ENCODE data around the gene MAPK13. TPM values are rescaled to one million over a fixed set of nuclear protein-coding genes. Genes with fewer than 3 reads are reported as not detected.

Gene MAPK13
- total RNA-seq, 4 donors from 2014 or later = 1.4 to 8.4 (median 3.1) TPM

GRCh38 chr6:36120539-36120938 lies 9.8 kb upstream of the MAPK13 start:
- H3K27ac ChIP-seq = no peak overlapping the region
- WGBS, 2 donors (ENCODE audit: low coverage in 1 of 2) = 32 to 45% methylated on average over 3 to 9 of the region's 10 CpGs
- no peak for ATAC-seq

GRCh38 chr6:36120979-36121786 lies 9.1 kb upstream of the MAPK13 start:
- peaks cover 0 to 20% (median 5%) of the 10 kb centered on the region in 3 donors for H3K4me1 ChIP-seq
- H3K27me3 ChIP-seq = no peaks in the 10 kb centered on the region
- no peaks in the 10 kb centered on the region for H3K9me3 ChIP-seq
- TF ChIP-seq POLR2AphosphoS5 (IDR thresholded peaks at IDR 0.05) = peak; percentile 2
- TF ChIP-seq POLR2A (IDR thresholded peaks at IDR 0.05) = no peak
- no peak overlapping the region for H3K4me3 ChIP-seq
- WGBS, 2 donors (ENCODE audit: low coverage in 1 of 2) = 31 to 36% methylated on average over 6 to 10 of the region's 13 CpGs
- peak; percentile 35 for ATAC-seq
- H3K36me3 ChIP-seq = peaks cover 0 to 18% of the 10 kb centered on the region in 2 donors
- peak overlapping the region in 1 of 4 donors; percentile 8 for H3K27ac ChIP-seq

More at GRCh38 chr6:36120539-36120938, 9.8 kb upstream of the MAPK13 start:
- Histone ChIP-seq H3K4me3 (no peak overlapping the region), H3K36me3 (peaks cover 0 to 18% of the 10 kb centered on the region in 2 donors), H3K4me1 (peaks cover 0 to 20% (median 5%) of the 10 kb centered on the region in 3 donors), H3K27me3 (no peaks in the 10 kb centered on the region), H3K9me3 (no peaks in the 10 kb centered on the region)
- no peak for TF ChIP-seq POLR2AphosphoS5 (IDR thresholded peaks at IDR 0.05)
- TF ChIP-seq CTCF (IDR thresholded peaks at IDR 0.05) = no peak
- TF ChIP-seq POLR2A (IDR thresholded peaks at IDR 0.05) = no peak
- no peak for TF ChIP-seq EP300 (IDR thresholded peaks at IDR 0.05)

- no peak overlapping the region for H3K4me3 ChIP-seq
- no peaks in the 10 kb centered on the region for H3K9me3 ChIP-seq
- no peak for TF ChIP-seq POLR2A (IDR thresholded peaks at IDR 0.05)
- no peak for TF ChIP-seq CTCF (IDR thresholded peaks at IDR 0.05)
- no peak for TF ChIP-seq POLR2AphosphoS5 (IDR thresholded peaks at IDR 0.05)
- no peak for TF ChIP-seq EP300 (IDR thresholded peaks at IDR 0.05)
- ATAC-seq = no peak
- H3K27me3 ChIP-seq = no peaks in the 10 kb centered on the region
- peaks cover 0 to 13% of the 10 kb centered on the region in 2 donors for H3K36me3 ChIP-seq
- no peak overlapping the region for H3K27ac ChIP-seq
- no CpG with 5 or more reads among the region's 4 CpGs for WGBS, 2 donors (ENCODE audit: low coverage in 1 of 2)
- H3K4me1 ChIP-seq = peaks cover 0 to 20% (median 5%) of the 10 kb centered on the region in 3 donors
Measured at GRCh38 chr6:36121787-36122494, 8.4 kb upstream of the MAPK13 start.

- peaks cover 0 to 20% (median 5%) of the 10 kb centered on the region in 3 donors for H3K4me1 ChIP-seq
- 66 to 67% methylated on average over 4 to 10 of the region's 11 CpGs for WGBS, 2 donors (ENCODE audit: low coverage in 1 of 2)
- H3K9me3 ChIP-seq = no peaks in the 10 kb centered on the region
- no peak overlapping the region for H3K27ac ChIP-seq
- ATAC-seq = no peak
- H3K27me3 ChIP-seq = peaks cover 1% of the 10 kb centered on the region
- TF ChIP-seq POLR2AphosphoS5 (IDR thresholded peaks at IDR 0.05) = no peak
- no peak for TF ChIP-seq EP300 (IDR thresholded peaks at IDR 0.05)
- TF ChIP-seq POLR2A (IDR thresholded peaks at IDR 0.05) = no peak
- TF ChIP-seq CTCF (IDR thresholded peaks at IDR 0.05) = no peak
- no peak overlapping the region for H3K4me3 ChIP-seq
- H3K36me3 ChIP-seq = peaks cover 0 to 10% of the 10 kb centered on the region in 2 donors
Measured at GRCh38 chr6:36122495-36123269, 7.6 kb upstream of the MAPK13 start.
